PC-9 (cell line): ENCODE data around the gene DCLK2. TPM values are rescaled to one million over a fixed set of nuclear protein-coding genes. Genes with fewer than 3 reads are reported as not detected.

ENCODE experiments used
- BruUV-seq: library from RNA; stranded (reverse); fragments of 400-500 nt; replicated peaks from 2 replicates; lab custom pipeline; 2021; lab: Mats Ljungman, UMichigan
- CTCF ChIA-PET: fragments of 300-600 bp; sonication (Branson Sonifier 250); formaldehyde crosslinking; loops from one replicate; lab custom pipeline; 2022; ENCODE audit warnings: antibody characterized with exemption; lab: Charles Lee
- POLR2A ChIA-PET: fragments of 300-600 bp; sonication (Branson Sonifier 250); formaldehyde crosslinking; loops from one replicate; lab custom pipeline; 2022; ENCODE audit warnings: antibody characterized with exemption; ENCODE audit not compliant: unreplicated experiment; lab: Charles Lee
- DNase-seq, 2 experiments: peaks; one replicate each; pipeline versions ENCODE4 v3.0.0 to v3.0.0-alpha.2; 2015 to 2022; ENCODE audit warnings: mixed read lengths in 1 of 2
- H2AFZ ChIP-seq: fragments of 200-600 bp; sonication (generic); 2 replicates; pipeline ENCODE4 v1.8.1; 2017; ENCODE audit warnings: antibody characterized with exemption
- H3F3A ChIP-seq: fragments of 200-600 bp; sonication (generic); 2 replicates; pipeline ENCODE4 v1.8.1; 2017; ENCODE audit warnings: antibody characterized with exemption, mild to moderate bottlenecking, low read depth; ENCODE audit not compliant: insufficient read depth
- H3K27ac ChIP-seq: fragments of 200-600 bp; sonication (generic); 2 replicates; pipeline ENCODE4 v1.6.1; 2016; ENCODE audit warnings: mixed run types
- H3K27me3 ChIP-seq: fragments of 200-600 bp; sonication (generic); 2 replicates; pipeline ENCODE4 v1.6.1; 2016; ENCODE audit warnings: low read depth, mixed run types; ENCODE audit not compliant: insufficient read depth
- H3K36me3 ChIP-seq: fragments of 200-600 bp; sonication (generic); 2 replicates; pipeline ENCODE4 v1.6.1; 2016; ENCODE audit warnings: low read depth, mixed run types
- H3K4me1 ChIP-seq: fragments of 200-600 bp; sonication (generic); replicated peaks from 2 replicates; pipeline ENCODE4 v1.6.1; 2016; ENCODE audit warnings: mixed run types; ENCODE audit not compliant: insufficient read depth
- H3K4me2 ChIP-seq: fragments of 200-600 bp; sonication (generic); 2 replicates; pipeline ENCODE4 v1.6.1; 2017; ENCODE audit warnings: mixed run types
- H3K4me3 ChIP-seq: fragments of 200-600 bp; sonication (generic); 2 replicates; pipeline ENCODE4 v1.6.1; 2016; ENCODE audit warnings: mixed run types
- H3K79me2 ChIP-seq: fragments of 200-600 bp; sonication (generic); 2 replicates; pipeline ENCODE4 v1.6.1; 2017; ENCODE audit warnings: low read depth, mixed run types
- H3K9me2 ChIP-seq: fragments of 200-600 bp; sonication (generic); 2 replicates; pipeline ENCODE4 v1.8.1; 2017; ENCODE audit warnings: mild to moderate bottlenecking; ENCODE audit not compliant: insufficient read depth
- H3K9me3 ChIP-seq: fragments of 200-600 bp; sonication (generic); 2 replicates; pipeline ENCODE4 v1.8.1; 2016; ENCODE audit warnings: low read depth; ENCODE audit not compliant: insufficient read depth
- H4K20me1 ChIP-seq: fragments of 200-600 bp; sonication (generic); 2 replicates; pipeline ENCODE4 v1.8.1; 2017; ENCODE audit not compliant: insufficient read depth
- CTCF ChIP-seq: fragments of 200-600 bp; sonication (generic); conservative IDR thresholded peaks from 2 replicates; pipeline ENCODE4 v1.6.1; 2017; ENCODE audit warnings: mixed run types, antibody characterized with exemption, mild to moderate bottlenecking, moderate library complexity
- EZH2 ChIP-seq: fragments of 200-600 bp; sonication (generic); IDR thresholded peaks from 2 replicates; pipeline ENCODE4 v1.8.0; 2017; ENCODE audit warnings: antibody characterized with exemption, low read depth
- intact Hi-C: fragments of 100-400 bp; cut with micrococcal nuclease; formaldehyde crosslinking; loops from one replicate; pipeline ENCODE4 v1.10.0; 2022; ENCODE audit not compliant: unreplicated experiment
- total RNA-seq: library from RNA; stranded (reverse); gene quantifications from 2 replicates; pipeline ENCODE4 v1.2.3, GENCODE V29; 2021

Gene DCLK2
- total RNA-seq, 1 experiment from 2014 or later: 0.41 TPM

DNA sequence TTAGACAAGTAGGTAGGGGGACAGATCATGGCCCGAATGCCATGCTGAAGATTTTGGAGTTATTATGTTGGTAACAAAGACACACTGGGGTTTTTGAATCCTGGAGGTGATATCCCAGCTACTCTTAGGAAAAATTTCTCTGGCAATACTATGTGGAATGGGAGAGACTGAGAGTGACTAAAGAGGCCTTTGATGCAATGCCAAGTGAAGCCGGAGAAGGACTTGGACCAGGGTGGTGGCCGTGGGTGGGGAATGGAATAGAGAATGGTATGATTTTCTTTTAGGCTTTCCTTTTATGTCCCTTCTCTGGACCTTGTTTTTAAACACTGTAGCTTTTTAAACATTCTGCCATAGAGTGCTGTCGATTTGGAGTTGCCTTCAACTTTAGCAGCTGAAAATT is 141.6 kb downstream of the DCLK2 start:
- no TSS peak for BruUV-seq
- Histone ChIP-seq H3K4me2 (no peak overlapping the region), H3K9me3 (no peaks in the 10 kb centered on the region), H3K79me2 (no peaks in the 10 kb centered on the region), H3K4me3 (no peak overlapping the region), H3K4me1 (peaks cover 32% of the 10 kb centered on the region), H3K36me3 (no peaks in the 10 kb centered on the region), H2AFZ (no peak overlapping the region), H3K27me3 (no peaks in the 10 kb centered on the region), H3K9me2 (no peaks in the 10 kb centered on the region), H3F3A (peaks cover 5% of the 10 kb centered on the region; the same call in 1 of the 2 replicates), H4K20me1 (no peaks in the 10 kb centered on the region), H3K27ac (no peak overlapping the region)
- TF ChIP-seq EZH2 (no peak), CTCF (no peak)
- ChIA-PET CTCF (no interaction called here), POLR2A (no interaction called here)
- intact Hi-C loops: loop anchor here (10.0 kb wide), 1 partner anchor 135 kb away; no protein-coding TSS in a partner anchor
- DNase-seq: no peak

GRCh38 chr4:150224896-150225591 is 146.8 kb downstream of the DCLK2 start:
- TF ChIP-seq EZH2 (no peak), CTCF (no peak)
- Histone ChIP-seq H3K9me2 (no peaks in the 10 kb centered on the region), H3K9me3 (no peaks in the 10 kb centered on the region), H4K20me1 (no peaks in the 10 kb centered on the region), H2AFZ (no peak overlapping the region), H3K4me2 (no peak overlapping the region), H3K4me3 (no peak overlapping the region), H3K27me3 (no peaks in the 10 kb centered on the region), H3K36me3 (no peaks in the 10 kb centered on the region), H3F3A (no peaks in the 10 kb centered on the region), H3K79me2 (no peaks in the 10 kb centered on the region), H3K4me1 (no peaks in the 10 kb centered on the region), H3K27ac (no peak overlapping the region)
- ChIA-PET CTCF (no interaction called here), POLR2A (interaction anchor here (0.6 kb wide), 2 partner anchors 259 to 888 kb away, joined by 3 to 4 read pairs; no protein-coding TSS in a partner anchor)
- no peak for DNase-seq
- BruUV-seq: no TSS peak
- intact Hi-C loops: no loop called here

DNA sequence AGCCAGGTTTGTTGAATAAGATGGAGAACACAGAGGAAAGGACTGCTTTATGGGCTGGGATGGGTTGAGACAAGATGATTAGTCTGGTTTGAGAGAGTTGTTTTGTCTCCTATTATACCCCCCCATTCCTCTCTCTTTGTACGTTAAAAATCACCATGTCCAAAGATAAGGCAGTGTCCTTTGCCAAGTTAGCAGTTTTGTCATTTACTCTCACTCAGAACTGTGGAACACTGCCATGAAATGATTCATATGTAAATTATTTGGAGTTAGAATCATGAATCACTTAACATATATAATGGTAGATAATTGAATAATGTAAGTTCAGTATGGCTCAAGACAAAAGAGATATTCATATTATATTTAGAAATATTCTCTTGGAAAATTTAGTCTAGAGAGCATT is 151.3 kb downstream of the DCLK2 start:
- no peaks in the 10 kb centered on the region for H4K20me1 ChIP-seq
- intact Hi-C loops: no loop called here
- H3K4me3 ChIP-seq: no peak overlapping the region
- H3K27me3 ChIP-seq: no peaks in the 10 kb centered on the region
- no peaks in the 10 kb centered on the region for H3K9me3 ChIP-seq
- BruUV-seq: no TSS peak
- CTCF ChIA-PET: no interaction called here
- H3K9me2 ChIP-seq: no peaks in the 10 kb centered on the region
- H3K4me1 ChIP-seq: no peaks in the 10 kb centered on the region
- no peaks in the 10 kb centered on the region for H3F3A ChIP-seq
- no peak overlapping the region for H3K27ac ChIP-seq
- no peaks in the 10 kb centered on the region for H3K79me2 ChIP-seq
- POLR2A ChIA-PET: no interaction called here
- H3K36me3 ChIP-seq: no peaks in the 10 kb centered on the region
- TF ChIP-seq CTCF: no peak
- no peak for TF ChIP-seq EZH2
- no peak for DNase-seq
- no peak overlapping the region for H2AFZ ChIP-seq
- H3K4me2 ChIP-seq: no peak overlapping the region
